Fibroblast of skin of left quadriceps (primary cell): ENCODE results near the gene DRGX.

ENCODE experiments used
- DNase-seq, 2 experiments: peaks; one replicate each; pipeline ENCODE4 v3.0.0-alpha.2; 2013; ENCODE audit warnings: low read depth in 2 of 2

DRGX gene

DNA sequence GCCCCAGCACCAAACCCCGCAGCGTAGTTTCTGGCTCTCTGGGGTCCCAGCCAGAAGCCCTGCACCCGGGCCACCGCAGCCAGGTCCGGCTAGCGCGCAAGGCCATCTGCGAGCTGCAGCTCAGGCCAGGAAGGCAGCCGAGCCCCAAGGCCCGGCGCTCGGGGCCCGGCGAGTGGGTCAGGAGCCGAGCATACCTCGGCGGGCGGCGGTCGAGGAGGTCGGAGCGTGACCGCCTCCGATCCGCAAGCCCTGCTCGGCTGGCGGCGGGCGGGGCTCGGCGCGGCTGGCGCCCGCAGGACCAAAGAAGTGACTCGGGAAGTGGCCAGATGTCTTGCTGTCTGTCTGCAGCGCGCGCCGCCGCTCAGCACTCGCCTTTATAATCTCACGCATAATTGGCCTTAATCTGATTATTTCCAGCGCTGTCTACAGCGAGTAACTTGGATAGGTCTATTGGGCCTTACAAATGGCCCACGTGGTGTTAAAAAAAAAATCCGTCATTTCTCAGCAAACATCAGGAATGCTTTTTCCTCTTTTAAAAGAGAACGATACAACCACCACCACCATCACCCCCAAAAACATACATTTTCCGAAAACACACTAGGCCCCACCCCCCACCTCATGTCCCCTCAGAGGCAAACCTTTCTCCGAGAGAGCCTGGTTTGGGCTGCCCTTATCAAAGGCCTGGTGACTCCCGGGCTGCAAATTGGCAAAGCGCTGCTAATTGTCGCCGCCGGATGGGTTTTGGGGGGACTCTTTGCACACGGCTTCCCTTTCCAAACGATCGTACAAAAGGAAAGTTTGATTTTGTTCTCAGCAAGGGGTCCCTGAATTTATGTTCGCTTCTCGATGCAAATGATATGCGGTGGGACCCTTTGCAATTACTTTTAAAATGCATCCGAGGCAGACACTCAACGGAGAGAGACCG is at the start of gene DRGX:
Gene DRGX, minus strand, starts transcription at position 349 of the 925 bp plus-strand sequence. CDS start 649 bp downstream, outside the sequence.
- DNase-seq: no peak

DNA sequence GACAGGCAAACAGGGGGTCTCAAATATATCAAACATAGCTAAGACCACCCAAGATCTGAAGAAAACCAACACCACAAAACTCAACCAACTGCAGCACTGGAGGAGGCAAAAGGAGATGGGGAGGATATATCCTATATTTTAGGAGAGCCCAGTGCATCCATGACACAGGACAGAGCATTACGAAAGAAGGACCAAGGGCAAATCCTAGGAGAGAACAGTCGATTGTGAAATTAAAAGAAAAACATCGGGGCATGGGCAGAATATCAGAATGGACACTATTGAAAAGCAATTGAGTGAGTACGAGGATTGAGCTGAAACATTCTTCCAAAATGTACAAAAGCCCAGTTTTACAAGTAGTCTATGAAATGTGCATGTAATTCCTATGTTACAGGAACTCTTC is 48.5 kb upstream of the DRGX start:
- DNase-seq: no peak

DNA sequence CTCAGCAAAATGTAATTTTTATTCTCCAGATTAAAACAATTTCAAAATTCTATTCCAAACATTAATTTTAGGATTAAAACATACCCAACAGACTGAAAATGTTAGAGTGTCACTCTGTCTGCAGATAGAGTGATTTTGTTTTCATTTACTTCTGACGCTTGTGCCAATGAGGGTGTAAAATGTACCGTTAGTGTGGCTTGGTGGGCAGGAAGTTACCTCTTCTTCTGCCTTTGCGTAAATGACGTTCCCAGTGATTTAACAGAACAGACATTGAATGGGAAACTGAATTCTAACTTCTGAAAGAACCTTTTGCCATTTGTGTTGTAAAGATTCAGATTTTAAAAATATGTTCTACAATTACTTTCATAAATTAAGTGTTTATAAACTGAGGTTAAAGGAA is 47.0 kb upstream of the DRGX start:
- no peak for DNase-seq

DNA sequence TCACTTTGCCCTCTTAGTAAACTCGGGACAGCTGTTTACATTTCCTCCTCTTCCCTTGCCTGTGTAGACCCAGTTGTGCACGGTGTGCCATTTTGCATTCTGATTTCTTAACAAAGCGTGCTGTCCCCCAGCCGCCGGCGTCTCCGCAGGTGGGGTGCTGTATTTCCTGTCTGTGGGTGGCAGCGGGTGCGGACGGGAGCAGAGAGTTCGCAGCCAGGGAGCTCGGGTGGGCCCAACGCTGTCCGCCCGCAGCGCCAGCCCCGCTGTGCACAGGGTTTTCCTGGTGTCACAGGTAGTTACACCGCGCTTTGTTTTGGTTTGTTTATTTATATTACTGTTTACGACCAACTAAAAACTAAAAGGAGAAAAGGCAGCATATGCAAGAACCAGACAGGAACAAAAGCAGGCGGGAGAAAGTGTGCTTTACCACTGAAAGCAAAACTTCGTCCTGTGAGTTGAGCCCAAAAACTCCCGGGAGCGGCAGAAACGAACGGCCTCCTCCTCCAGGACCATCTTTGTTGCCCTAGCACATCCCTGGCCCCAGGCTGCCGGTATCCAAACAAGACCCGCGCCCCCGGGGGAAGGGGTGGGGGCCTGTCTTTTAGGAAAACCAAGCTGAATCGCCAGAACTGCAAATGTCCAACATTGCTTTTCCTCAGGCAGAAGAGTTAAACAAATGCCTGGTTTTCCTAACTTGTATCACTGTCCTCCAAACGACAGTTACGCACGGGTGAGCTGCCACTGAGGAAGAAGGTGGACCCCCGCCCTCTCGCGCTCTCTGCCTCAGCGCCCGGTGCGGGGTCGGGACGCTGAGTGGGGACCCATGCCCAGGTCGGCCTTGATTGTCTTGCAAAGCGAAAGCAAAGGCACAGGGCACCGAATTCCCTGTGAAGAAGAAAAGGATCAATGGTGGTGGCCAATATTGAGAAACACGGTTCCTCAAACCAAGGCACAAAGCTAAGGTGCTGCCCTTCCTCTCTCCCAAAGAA is 45.9 kb upstream of the DRGX start:
- no peak for DNase-seq

DNA sequence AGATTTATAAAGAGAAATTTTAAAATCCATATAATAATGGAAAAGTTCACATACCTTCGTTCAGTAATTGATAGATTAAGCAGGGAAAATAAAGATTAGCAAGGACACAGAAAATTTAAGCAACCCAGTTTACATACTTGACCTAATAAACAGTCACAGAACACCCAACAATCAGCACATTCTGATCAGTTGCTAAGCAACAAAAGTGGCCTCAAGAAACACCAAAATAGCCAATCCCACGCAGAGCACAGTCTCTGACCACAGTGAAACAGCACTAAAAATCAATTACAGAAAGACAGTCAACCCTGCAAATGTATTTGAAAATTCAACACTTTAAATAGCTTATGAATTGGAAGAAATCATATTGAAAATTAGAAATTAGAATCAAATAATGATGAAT is 39.3 kb upstream of the DRGX start:
- no peak for DNase-seq

DNA sequence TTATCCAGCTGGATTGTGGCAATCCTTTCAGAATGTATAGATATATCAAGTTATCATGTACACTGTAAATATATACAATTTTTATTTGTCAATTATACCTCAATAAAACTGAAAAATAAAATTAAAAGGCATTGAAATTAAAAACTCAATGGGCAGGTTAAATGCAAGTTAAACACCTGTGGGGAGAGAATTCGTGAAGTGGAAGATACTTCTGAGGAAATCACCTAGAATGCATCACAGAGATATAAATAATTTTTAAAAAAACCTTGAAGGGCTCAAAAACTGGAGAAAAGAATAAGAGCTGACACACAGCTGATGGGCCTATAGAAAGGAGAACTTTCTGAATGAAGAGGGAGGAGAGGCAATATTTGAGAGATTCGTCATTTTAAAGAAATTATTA is 37.2 kb upstream of the DRGX start:
- DNase-seq: no peak

DNA sequence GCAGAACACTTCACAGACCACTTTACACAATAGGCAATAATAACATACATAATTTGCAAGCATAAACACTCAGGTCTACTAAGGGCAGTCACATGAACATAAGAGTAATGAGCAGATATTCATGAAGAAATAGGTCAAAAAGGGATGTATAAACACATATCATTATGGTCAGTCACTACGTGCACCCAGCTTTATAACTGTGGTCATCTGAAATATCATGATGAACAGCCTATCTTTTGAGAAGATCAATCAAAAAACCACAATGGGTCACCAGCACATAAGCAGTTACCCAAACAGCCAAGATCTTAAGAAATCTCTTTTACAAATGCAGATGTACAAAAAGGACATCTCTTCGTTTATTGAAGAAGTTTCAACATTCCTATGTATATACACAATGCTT is 35.5 kb upstream of the DRGX start:
- no peak for DNase-seq

DNA sequence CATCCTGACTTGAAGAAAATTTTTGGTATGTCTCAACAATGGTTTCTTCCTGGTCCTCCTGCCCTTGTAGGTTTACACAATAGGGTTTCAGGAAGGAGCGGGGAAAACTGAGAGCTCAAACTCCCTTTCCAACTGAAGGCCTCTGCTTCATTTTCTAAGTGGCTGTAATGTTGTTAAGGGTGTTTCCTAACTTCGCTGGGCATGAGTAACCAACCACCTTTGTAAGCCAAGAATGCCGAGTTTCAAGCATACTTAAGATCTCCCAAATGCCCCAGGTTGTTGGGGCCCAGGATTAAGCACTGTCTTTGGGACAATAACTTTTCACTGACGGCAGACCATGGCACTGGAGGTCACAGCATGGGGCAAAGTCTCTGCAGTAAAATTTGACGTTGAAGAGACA is 33.6 kb upstream of the DRGX start:
- no peak for DNase-seq

DNA sequence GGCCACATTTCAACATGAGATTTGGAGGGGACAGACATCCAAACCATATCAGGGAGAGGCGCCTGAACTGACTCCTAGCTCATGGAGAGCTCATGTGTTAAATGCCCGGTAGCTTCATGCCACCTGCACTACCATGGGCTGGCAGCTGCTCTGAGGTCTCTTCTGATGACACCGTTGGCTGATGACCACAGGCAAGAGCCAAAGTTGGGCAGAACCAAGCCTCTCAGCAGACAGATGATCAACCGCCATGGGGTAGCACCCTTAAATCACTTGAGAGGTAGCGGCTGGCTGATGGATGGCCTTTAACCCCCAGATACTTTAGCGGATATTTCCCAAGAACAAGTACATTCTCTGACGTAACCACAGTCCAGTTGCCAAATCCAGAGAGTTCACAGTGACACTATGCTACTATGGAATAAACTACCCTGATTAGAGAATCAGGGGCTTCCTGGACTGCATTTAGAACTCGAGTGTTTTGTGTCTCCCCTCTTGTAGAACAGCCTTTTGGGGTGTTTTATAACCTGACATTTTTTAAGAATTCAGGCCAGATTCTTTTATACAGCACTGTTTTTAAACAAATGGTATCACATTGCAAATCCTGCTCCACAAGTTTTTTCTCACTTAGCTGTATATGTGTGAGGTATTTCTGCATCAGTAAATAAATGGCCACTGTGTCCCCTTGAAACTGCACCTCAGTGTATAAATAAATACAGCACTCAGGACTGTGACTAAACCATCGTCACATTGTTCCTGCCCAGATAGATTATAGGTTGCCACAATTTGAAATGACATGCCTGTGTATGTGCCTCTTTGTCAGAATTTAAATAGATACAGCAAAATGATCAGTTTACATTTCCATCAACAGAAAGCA is 30.8 kb upstream of the DRGX start:
- DNase-seq: no peak

DNA sequence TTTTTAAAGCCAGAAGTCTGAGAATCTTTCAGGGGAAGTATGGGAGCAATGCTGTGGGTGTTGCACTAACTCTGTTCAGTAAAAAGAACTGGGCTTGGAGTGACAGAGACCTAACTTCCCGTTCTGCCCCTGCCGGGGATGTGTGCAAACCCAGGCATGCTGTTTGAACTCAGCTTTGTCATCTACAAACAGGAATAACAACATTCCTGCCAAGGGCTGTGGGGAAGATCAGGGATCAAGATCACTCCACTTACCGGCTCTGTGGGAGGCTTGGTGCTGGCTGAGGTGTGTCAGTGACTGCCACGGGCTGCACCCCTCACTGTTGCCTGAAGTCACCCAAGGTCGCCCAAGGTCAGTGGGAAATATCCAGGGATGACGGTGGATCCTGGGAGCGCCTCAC is 23.1 kb upstream of the DRGX start:
- DNase-seq: no peak

DNA sequence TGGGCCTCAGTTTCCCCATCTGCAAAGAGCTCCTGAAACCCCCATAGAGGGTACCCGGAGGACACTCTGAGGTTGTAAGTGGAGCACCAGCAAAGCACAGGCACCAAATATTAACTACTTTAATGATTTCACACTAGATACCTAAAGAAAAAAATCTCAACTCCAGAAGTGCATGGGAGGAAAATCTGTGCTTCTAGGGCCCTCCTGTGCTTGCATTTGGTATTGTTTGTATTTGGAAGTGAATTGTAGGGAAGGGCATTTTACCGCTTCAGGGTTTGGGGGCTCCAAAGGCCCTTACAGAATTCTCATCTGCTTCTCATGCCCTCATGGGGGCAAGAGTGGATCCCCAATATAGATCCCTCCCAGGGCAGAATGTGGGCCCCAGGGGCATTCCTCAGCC is 22.4 kb upstream of the DRGX start:
- no peak for DNase-seq

DNA sequence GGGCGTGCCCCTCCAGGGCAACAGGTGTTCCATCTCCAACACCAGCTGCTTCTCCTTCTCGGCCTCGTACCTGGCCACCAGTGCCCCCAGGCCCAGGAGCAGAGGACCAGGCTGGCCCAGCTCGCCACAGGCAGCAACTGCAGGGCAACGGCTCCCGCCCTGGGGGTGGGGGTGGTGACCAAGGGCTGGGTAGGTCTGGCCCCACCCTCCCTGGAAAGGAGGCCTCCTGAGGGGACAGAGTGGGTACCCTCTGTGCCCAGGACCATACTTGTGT is 22.1 kb upstream of the DRGX start:
- DNase-seq: no peak

DNA sequence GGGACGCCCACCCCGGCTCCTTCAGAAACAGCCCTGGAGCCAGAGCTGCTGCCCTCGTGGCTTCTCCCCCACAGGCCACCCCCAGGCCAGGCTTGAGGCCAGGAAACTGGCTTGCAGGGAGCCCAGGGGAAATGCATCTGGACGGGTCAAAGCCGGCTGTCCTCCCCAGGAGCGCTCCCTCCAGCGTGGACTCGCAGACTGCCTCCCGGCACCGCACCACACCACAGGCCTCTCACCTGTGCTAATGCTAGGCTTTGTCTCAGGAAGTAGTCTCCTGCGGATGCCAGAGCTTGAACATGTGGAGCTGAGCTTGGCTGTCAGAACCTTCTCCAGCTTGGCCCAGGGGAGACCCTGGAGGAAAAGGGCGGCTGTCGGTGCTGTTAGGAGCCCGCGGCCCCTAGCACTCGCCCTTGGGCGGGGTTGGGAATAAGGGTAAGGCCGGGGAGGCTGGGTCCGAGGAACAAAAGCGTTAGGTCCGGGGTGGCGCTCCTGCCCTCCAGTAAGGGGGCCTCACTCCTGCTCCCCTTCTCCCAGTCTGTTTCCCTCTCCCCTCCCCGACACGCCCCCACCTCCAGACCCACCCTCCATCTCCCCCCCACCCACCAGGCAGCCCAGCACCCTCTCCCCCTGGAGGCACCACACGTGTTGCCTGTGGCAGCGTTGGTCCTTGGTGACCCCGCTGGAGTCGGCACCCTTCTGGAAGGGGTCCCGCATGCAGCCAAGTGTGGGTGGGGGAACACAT is 21.6 kb upstream of the DRGX start:
- no peak for DNase-seq

DNA sequence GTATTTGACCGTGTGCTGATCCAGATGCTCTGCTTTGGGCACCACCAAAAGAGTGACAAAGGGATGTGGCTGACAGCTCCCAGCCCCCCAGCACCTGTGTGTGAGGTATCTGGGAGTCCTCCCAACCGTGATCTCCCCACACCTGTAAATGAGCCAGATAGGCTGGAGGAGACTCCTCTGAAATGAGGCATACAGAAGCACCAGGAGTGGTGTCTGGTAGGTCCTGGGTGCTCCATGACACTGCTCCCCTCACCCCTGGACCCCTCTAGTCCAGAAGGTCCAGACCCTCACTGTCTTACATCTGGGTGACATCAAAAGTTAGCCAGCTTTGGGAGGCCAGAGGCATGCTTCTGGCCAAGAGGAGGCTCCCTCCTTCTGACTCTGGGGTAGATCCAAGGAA is 20.0 kb upstream of the DRGX start:
- DNase-seq: no peak

DNA sequence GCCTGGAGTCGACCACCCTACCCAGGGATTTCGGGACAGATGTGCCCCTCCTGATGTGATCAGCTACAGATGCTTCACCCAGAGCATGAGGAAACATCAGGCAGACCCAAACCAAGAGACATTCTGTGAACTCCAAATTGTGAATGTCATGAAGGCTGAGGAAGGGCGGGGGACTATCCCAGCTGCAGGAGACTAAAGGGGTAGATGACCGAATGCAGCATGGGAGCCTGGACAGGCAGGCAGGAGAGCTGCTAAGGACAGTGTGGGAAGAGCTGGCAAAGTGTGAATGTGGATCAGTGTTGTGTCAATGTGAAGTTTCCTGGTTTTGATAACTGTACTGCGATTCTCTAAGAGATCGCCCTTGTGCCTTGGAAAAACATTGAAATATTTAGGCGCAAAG is 19.2 kb upstream of the DRGX start:
- DNase-seq: no peak

DNA sequence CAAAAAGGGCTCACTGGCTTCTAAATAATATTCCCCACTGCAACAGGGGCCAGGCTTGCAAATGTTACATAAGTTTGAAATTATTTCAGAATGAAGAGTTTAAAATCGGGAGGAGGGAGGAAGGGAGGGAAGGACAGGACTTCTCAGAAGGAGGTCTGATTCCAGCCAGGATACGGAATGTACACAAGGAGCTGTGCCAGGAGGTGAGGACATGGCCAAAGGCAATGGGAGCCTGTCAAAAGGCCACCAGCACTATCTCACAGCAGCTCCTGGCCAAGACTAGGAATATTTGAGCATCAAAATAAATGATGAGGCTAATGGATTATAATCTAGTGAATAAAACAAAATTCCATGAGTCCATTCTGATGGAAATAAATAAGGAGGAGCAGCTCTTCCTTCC is 18.6 kb upstream of the DRGX start:
- DNase-seq: no peak

DNA sequence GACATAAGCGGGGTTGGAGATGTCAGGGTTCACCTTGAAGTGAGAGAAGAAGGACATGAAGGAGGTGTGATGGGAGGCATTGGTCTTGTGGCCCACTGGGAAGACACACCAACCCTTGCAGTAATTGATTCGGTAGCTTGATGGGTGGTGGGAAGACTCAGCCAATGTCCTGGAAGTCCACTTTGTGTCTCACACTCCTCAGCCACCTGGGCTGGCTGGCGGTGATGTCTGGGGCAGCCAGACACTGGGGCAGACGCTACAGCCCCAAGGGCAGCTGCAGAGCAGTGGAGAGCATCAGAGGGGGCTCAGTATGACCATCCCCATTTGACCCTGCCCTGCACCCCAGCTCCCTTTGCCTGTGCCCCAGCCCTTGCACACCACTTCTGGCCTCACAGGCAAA is 16.7 kb upstream of the DRGX start:
- no peak for DNase-seq

DNA sequence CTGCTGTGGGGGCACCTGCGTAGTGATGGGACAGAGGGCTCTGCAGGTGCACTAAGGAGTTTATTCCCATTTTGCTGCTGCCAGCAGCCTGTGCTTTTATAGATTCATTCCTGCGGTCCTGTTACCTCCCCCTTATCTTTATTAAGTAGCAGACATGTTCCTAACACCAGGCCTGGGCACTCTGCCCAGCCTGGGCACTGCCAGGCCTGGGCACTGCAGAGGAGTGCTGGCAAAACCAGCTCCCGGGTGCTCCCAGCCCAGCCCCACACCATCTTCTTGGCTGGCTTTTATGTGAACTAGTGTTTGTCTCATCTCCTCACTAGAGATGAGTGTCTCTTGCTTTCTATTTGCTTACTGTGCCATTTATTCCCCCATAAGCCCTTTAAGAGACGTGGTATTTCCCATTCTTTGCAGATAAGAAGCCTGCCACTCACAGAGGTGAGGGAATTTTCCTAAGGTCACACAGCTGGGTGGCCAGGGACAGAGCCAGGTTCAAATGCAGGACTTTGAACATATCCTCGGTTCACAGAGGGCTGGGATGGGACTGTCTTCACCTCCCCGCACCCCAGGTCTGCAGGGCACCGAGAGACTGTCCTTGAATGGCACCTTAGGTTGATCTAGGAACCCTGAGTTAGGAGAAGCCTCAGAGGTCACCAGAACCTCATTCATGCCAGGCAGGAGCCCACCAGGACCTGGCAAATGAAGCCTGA is 14.6 kb upstream of the DRGX start:
- no peak for DNase-seq

DNA sequence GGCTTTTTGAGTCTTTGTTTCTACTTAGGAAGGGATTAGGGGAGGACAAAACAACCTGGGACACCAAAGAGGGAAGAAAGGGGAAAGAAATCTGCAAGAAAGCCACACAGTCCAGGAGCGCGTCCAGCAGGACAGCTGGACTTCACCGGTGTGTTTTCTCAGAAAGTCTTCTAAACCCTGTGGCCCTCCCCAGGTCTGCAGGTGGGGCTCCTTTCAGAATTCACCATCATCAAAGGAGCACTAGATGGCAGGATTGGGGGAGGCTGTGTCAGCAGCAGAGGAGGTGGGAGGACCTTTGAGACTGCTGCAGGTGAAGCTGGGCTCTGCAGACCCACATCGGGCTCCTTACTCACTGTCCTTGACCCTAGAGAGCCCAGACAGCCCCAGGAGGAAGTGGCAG is 13.9 kb upstream of the DRGX start:
- no peak for DNase-seq

DNA sequence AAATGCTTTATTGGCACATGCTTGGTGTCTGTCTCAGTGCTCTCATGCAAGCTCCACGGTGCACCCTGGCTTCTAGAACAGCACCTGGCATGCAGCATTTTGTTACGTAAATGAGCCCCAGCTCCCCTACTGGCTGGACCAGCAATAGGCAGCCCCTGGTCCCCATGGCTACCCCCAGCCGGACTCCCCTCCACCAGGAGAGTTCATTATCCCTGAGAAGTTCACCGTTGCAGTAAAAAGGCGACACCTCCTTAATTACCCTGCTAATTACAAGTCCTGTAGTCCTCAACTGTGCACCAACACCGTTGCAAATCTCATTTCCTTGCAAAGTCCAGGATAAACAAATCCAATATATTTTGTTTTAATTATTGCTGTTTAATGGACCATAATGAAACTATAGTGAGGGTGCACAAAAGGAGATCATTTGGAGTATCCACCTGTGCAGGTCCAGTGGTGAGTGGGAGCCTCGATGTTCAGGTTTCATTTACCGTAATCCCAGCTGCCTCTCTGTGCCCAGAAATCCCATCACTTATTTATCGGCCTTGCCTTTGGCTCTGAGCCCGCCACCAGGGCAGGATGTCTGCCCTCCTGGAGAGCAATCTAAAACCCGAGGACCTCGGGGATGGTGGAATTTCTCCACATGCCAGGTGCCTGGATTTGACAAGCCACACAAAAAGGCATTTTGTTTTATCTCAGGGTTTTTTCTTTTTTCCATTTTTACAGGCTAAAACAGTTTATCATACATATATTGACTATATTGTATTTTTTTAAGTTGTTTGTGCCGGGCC is 12.8 kb upstream of the DRGX start:
- DNase-seq: no peak
